Urinary bladder (tissue), 4 donors: ENCODE measurements around the gene CRELD2. TPM values are rescaled to one million over a fixed set of nuclear protein-coding genes. Genes with fewer than 3 reads are reported as not detected.
A peak's percentile ranks its signal among the peaks of the same experiment; 100 is the strongest.
"Not testable (repeated sequence)": the region's sequence is repeated elsewhere in the genome, so short reads cannot be mapped to it uniquely, and the experiment has no call there.

ENCODE experiments used
- DNase-seq: peaks from one replicate; pipeline ENCODE4 v3.0.0-alpha.2; 2015; ENCODE audit errors: extremely low spot score
- H3K27ac ChIP-seq: one replicate; pipeline ENCODE4 v1.5.1; 2013; ENCODE audit warnings: low read depth, mild to moderate bottlenecking, moderate library complexity
- H3K36me3 ChIP-seq: one replicate; pipeline ENCODE4 v1.6.1; 2013; ENCODE audit warnings: mild to moderate bottlenecking, moderate library complexity; ENCODE audit not compliant: insufficient read depth
- H3K4me1 ChIP-seq: one replicate; pipeline ENCODE4 v1.6.1; 2013; ENCODE audit warnings: mild to moderate bottlenecking, moderate library complexity; ENCODE audit not compliant: insufficient read depth
- H3K4me3 ChIP-seq: one replicate; pipeline ENCODE4 v1.5.1; 2013; ENCODE audit warnings: low read depth, low read length
- WGBS: extraction: QIAGEN DNeasy Blood & Tissue Kit; methylation state at CpG from one replicate; pipeline ENCODE4 v1.1.7; 2013; 5-methylcytosine and 5-hydroxymethylcytosine counted together
- polyA plus RNA-seq: library from polyadenylated mRNA; stranded (reverse); fragments of 200-250 nt; gene quantifications from one replicate; pipeline ENCODE4 v1.2.3, GENCODE V29; 2013
- total RNA-seq: library from RNA; depleted of rRNA; stranded (reverse); fragments of >200 nt; gene quantifications from one replicate; pipeline ENCODE4 v1.2.3, GENCODE V29; 2014
- donor health status: healthy with polysubstance abuse.
- donor health status: healthy.

The CRELD2 gene
- total and polyA plus RNA-seq, 2 donors = 19.3 to 37.3 TPM

GRCh38 chr22:49935561-49935960 is 17.1 kb downstream of the CRELD2 start:
- Histone ChIP-seq H3K27ac (no peak overlapping the region), H3K4me1 (peaks cover 1% of the 10 kb centered on the region), H3K36me3 (no peaks in the 10 kb centered on the region), H3K4me3 (peak overlapping the region; percentile 37)
- no peak for DNase-seq
- WGBS = 4% methylated on average over 15 of the region's 16 CpGs

- peak overlapping the region; percentile 37 for H3K4me3 ChIP-seq
- WGBS = 5% methylated on average over 52 of the region's 52 CpGs
- DNase-seq = no peak
- H3K4me1 ChIP-seq = peaks cover 1% of the 10 kb centered on the region
- H3K36me3 ChIP-seq = no peaks in the 10 kb centered on the region
- peak overlapping the region; percentile 27 for H3K27ac ChIP-seq
Observed at GRCh38 chr22:49936018-49936972, 17.9 kb downstream of the CRELD2 start.

DNA sequence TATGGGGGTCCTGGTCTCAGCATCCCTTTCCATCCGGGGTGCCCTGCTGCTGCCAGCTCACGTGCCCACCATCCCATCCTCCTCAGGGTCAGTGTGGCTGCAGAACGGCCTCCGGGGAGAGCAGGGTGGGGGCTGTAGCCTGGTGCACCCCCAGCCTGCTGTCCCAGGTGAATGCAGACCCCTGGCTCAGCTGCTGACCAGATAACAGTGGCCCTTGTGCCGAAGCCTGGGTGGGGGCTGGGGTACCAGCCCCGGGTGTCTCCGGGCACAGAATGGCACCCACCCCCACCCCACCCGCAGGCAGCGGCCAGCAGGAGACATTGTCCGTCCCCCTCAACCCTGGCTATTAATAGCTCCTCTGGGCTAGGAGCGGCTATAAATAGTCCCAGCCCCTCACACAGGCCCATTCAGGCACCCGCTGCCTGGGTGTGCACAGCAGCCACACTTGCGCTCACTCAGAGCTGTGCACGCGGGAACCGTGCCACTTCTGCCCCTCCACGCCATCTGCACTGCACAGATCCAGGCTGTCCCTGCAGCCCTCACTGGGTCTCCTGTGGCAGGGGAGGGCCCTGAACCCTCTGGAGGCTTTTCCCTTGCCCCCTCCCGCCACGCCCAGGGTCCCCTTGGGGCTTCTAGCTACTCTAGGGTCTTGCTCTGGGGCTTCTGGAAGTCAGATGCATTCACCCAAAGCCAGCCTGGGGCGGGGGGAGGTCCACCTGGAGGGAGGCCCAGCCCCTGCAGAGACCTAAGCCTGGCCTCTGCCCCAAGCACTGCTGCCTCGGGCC is 18.7 kb downstream of the CRELD2 start:
- Histone ChIP-seq H3K4me1 (peaks cover 1% of the 10 kb centered on the region), H3K36me3 (no peaks in the 10 kb centered on the region), H3K27ac (peak overlapping the region; percentile 27), H3K4me3 (no peak overlapping the region)
- 51% methylated on average over 21 of the region's 21 CpGs for WGBS
- DNase-seq = no peak

DNA sequence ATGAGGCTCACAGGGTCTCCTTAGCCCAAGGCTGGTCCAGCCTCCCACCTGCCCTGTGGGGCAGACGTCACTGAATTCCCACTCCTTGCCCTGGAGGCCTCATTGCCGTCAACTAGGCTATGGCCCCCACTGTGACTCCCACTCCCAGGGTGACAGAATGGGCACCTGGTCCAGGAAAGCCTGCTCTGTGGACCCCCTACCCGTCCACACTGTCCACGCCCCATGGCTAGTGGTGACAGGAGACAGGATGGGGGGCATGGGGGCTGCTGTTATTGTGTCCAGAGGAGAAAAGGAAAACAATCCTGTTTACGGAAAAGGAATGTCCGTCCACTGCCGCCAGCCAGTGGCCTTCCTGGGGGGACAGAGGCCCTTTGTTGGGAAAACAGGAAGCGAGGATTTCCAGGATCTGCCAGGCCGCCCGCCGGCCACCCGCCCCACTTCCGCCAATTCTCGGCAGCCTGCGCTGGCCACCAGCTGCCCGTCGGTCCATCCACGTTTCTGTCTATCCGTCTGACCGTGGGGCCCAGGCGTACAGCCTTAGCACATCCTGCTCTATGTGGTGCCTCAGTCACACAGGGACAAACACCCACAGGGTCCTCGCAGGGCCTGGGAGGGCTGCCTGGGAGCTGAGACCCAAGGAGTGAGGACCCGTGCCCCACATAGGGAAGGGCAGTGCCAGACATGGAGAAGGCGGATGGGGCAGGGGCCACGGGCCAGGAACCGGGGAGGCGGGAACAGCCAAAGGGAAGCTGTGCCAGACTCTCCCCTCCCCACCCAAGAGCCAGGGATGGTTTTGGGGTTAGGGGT is 19.5 kb downstream of the CRELD2 start:
- Histone ChIP-seq H3K4me3 (no peak overlapping the region), H3K27ac (no peak overlapping the region)
- WGBS = 78% methylated on average over 27 of the region's 27 CpGs

DNA sequence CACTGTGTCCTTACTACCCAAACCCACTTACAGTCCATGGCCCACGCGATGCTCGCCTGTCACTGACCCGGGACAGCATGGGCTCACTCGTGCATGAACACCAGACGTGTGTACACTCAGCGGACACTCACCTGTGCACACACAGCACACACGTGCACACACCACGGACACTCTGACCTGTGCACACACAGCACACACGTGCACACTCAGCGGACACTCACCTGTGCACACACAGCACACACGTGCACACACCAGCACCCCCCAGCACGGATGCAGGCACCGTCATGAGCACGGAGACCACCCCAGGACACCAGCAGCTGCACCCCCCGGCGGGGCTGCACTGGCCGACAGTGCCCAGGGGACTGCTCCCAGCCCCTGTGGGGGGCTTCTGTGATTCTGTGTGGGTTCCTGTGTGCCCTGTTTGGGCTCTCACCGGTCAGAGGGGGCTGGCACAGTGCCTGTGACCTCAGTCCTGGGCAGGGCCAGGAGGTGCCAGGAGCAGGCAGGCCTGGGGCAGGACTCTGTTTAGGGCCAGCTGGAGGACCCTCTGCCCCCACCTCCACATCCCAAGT is 20.2 kb downstream of the CRELD2 start:
- DNase-seq = no peak
- H3K4me1 ChIP-seq = peaks cover 1% of the 10 kb centered on the region
- WGBS = 87% methylated on average over 19 of the region's 19 CpGs
- no peak overlapping the region for H3K27ac ChIP-seq
- no peak overlapping the region for H3K4me3 ChIP-seq
- H3K36me3 ChIP-seq = no peaks in the 10 kb centered on the region

More for the DNA sequence above, 19.5 kb downstream of the CRELD2 start:
- DNase-seq = no peak
- Histone ChIP-seq H3K36me3 (no peaks in the 10 kb centered on the region), H3K4me1 (peaks cover 1% of the 10 kb centered on the region)

- H3K4me3 ChIP-seq = no peak overlapping the region
- WGBS = 97% methylated on average over 17 of the region's 17 CpGs
- DNase-seq = no peak
- no peaks in the 10 kb centered on the region for H3K36me3 ChIP-seq
- no peak overlapping the region for H3K27ac ChIP-seq
- H3K4me1 ChIP-seq = no peaks in the 10 kb centered on the region
Observed at GRCh38 chr22:49941507-49942316, 23.3 kb downstream of the CRELD2 start.

DNA sequence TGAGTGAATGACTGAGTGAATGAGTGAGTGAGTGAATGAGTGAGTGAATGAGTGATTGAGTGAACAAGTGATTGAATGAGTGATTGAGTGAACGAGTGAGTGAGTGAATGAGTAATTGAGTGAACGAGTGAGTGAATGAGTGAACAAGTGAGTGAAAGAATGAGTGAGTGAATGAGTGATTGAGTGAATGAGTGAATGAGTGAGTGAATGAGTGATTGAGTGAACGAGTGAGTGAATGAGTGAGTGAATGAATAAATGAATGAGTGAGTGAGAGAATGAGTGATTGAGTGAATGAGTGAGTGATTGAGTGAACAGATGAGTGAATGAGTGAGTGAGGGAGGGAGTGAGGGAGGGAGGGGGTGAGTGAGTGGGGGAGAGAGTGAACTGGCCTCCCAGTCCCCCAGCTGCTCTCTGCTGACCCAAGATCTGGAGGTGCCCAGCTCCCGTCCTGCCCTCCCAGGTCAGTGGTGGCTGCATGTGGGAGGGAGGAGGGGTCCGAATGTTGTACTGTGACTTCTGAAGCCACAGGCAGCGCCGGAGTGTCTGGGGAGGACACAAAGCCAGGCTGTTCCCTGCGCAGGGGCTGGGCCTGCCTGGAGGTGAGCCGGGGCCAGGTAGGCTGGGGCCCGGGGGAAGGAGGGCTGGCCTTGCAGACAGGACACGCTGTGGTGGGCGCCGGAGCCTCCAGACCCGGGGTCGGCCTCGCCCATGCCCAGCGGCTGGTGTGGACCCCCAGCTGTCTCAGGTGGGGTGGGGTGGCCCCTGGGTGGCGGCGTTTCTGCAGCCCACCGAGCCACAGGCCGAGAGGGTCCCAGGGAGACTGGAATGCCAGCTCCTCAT is 24.4 kb downstream of the CRELD2 start:
- no peak for DNase-seq
- Histone ChIP-seq H3K4me3 (no peak overlapping the region), H3K36me3 (no peaks in the 10 kb centered on the region), H3K4me1 (no peaks in the 10 kb centered on the region), H3K27ac (no peak overlapping the region)
- 83% methylated on average over 21 of the region's 21 CpGs for WGBS

GRCh38 chr22:49943405-49943765 is 25.0 kb downstream of the CRELD2 start:
- no peak overlapping the region for H3K27ac ChIP-seq
- H3K36me3 ChIP-seq = no peaks in the 10 kb centered on the region
- DNase-seq = no peak
- no peak overlapping the region for H3K4me3 ChIP-seq
- whole genome bisulfite sequencing = 82% methylated on average over 11 of the region's 11 CpGs
- H3K4me1 ChIP-seq = no peaks in the 10 kb centered on the region

GRCh38 chr22:49943771-49944398 is 25.5 kb downstream of the CRELD2 start:
- no peaks in the 10 kb centered on the region for H3K4me1 ChIP-seq
- 89% methylated on average over 25 of the region's 25 CpGs for whole genome bisulfite sequencing
- no peaks in the 10 kb centered on the region for H3K36me3 ChIP-seq
- DNase-seq = no peak
- no peak overlapping the region for H3K27ac ChIP-seq
- no peak overlapping the region for H3K4me3 ChIP-seq

GRCh38 chr22:49944399-49944891 is 26.0 kb downstream of the CRELD2 start:
- Histone ChIP-seq H3K36me3 (no peaks in the 10 kb centered on the region), H3K27ac (no peak overlapping the region), H3K4me1 (no peaks in the 10 kb centered on the region), H3K4me3 (no peak overlapping the region)
- DNase-seq = no peak
- WGBS = 93% methylated on average over 13 of the region's 13 CpGs

DNA sequence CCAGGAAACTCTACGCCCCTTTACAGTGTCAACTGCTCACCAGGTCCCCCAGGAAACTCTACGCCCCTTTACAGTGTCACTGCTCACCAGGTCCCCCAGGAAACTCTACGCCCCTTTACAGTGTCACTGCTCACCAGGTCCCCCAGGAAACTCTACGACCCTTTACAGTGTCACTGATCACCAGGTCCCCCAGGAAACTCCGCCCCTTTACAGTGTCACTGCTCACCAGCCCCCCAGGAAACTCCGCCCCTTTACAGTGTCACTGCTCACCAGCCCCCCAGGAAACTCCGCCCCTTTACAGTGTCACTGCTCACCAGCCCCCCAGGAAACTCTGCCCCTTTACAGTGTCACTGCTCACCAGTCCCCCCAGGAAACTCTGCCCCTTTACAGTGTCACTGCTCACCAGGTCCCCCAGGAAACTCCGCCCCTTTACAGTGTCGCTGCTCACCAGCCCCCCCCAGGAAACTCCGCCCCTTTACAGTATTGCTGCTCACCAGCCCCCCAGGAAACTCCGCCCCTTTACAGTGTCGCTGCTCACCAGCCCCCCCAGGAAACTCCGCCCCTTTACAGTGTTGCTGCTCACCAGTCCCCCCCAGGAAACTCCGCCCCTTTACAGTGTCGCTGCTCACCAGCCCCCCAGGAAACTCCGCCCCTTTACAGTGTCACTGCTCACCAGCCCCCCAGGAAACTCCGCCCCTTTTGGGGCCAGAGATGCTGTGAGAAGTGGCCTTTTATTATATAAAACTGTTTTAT is 26.8 kb downstream of the CRELD2 start:
- not testable (repeated sequence) for H3K4me3 ChIP-seq, H3K4me1 ChIP-seq, H3K27ac ChIP-seq, H3K36me3 ChIP-seq, DNase-seq
- 84% methylated on average over 17 of the region's 17 CpGs for WGBS
